GM12891 (cell line): ENCODE results near the gene RNF7.

ENCODE experiments used
- POLR2A ChIP-seq: IDR thresholded peaks from 2 replicates; pipeline ENCODE4 v1.6.1; 2011; ENCODE audit warnings: low read depth, low read length, control low read depth
- POLR2AphosphoS5 ChIP-seq: IDR thresholded peaks from 2 replicates; pipeline ENCODE4 v1.6.1; 2011; ENCODE audit warnings: low read depth, low read length, control low read depth
- POU2F2 ChIP-seq: IDR thresholded peaks from 2 replicates; pipeline ENCODE4 v1.6.1; 2011; ENCODE audit warnings: low read depth, mild to moderate bottlenecking, control low read depth, low read length, moderate library complexity
- SPI1 ChIP-seq: IDR thresholded peaks from 2 replicates; pipeline ENCODE4 v1.6.1; 2011; ENCODE audit warnings: low read depth, low read length, control low read depth
- TAF1 ChIP-seq: IDR thresholded peaks from 2 replicates; pipeline ENCODE4 v1.6.1; 2011; ENCODE audit warnings: low read depth, low read length, control low read depth

DNA sequence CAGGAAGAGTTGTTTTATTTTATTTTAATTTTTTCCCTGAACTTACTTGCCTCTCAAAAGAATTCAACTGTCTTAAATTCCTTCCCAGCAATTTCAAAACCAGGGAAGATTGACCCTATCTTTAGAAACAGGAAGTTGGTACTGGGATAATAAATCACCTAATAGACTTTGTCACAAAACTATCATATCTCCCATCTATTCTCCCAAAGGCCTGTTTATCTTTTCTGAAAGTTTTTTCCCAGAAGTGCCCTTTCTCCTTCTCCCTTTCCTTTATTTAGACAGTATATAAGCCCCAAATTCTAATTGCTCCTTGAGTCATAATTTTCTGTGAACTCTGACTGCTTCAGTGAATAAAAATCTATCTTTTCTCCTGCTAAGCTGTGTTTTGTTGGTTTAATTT lies 2.9 kb upstream of the RNF7 start:
- no peak for TF ChIP-seq POLR2AphosphoS5
- no peak for TF ChIP-seq TAF1
- TF ChIP-seq POLR2A = no peak
- TF ChIP-seq POU2F2 = no peak
- TF ChIP-seq SPI1 = no peak
